Epithelial cell of esophagus (primary cell): ENCODE data around the gene CCBE1.

Experiments
- DNase-seq: peaks from one replicate; pipeline ENCODE4 v3.0.0; 2010; ENCODE audit warnings: low read depth
- H3K4me3 ChIP-seq: 2 replicates; pipeline ENCODE4 v1.5.1; 2011; ENCODE audit warnings: mild to moderate bottlenecking, low read length, control low read depth
- TF ChIP-seq, protein P1 (sequence below): IDR thresholded peaks from 2 replicates; pipeline ENCODE4 v1.5.1; 2011; ENCODE audit warnings: low read depth, mild to moderate bottlenecking, low read length, control low read depth, inconsistent platforms; ENCODE audit not compliant: insufficient read depth; ENCODE audit errors: missing control alignments

CCBE1 gene

DNA sequence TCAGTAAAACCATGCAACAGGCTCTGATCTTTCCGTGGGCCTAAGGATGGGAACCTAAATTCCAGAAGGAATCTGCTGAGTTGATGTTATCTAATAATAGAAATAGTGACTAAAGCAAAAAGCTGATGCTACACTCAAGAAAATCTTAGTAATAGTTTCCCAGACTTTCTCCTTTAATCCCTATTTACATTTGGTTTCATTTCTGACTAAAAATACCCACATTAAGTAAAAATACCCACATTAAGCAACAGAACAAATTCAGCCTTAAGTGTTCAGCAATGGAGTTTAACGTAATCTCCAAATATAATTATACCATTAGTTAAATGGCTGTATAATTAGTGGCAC, 50.3 kb downstream of the CCBE1 start:
- H3K4me3 ChIP-seq, result no peak overlapping the region
- no peak for DNase-seq
- TF ChIP-seq, protein P1, sequence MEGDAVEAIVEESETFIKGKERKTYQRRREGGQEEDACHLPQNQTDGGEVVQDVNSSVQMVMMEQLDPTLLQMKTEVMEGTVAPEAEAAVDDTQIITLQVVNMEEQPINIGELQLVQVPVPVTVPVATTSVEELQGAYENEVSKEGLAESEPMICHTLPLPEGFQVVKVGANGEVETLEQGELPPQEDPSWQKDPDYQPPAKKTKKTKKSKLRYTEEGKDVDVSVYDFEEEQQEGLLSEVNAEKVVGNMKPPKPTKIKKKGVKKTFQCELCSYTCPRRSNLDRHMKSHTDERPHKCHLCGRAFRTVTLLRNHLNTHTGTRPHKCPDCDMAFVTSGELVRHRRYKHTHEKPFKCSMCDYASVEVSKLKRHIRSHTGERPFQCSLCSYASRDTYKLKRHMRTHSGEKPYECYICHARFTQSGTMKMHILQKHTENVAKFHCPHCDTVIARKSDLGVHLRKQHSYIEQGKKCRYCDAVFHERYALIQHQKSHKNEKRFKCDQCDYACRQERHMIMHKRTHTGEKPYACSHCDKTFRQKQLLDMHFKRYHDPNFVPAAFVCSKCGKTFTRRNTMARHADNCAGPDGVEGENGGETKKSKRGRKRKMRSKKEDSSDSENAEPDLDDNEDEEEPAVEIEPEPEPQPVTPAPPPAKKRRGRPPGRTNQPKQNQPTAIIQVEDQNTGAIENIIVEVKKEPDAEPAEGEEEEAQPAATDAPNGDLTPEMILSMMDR, result no peak

DNA sequence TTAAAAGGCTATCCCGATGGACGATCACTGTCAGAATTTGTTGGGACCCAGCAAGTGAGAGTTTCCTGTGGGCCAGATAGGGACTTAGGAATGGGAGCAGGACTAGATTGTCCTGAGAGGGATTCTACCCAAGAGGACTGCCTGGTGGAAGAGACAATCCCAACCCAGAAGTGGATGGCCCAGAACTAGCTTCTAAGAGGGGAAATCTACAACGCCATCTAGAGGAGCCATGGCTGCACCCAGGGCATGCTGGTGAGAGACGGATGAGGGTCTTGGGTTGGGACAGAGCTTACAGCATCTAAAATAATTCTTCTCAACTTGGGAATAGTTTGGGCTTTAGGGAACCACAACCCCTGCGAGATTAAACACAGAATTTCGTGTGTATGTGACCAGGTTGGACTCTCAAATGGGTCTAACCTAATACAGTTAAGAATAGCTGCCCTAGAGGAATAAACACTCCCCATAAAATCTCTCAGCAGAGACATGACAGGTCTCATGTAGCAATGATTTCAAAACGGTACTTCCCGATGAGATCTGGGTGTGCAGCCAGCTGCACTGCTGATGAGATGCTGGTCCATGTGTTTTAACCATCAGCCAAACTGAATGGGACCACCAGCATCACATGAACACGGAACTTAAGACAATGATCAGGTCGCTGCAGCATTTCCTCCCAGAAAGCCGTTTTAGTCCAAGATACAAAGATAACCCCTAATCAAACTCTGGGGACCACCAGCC, 50.8 kb downstream of the CCBE1 start:
- no peak overlapping the region for H3K4me3 ChIP-seq
- TF ChIP-seq, protein P1, result no peak
- no peak for DNase-seq

GRCh38 chr18:59643740-59644139, 53.5 kb downstream of the CCBE1 start:
- no peak overlapping the region for H3K4me3 ChIP-seq
- TF ChIP-seq, protein P1, result no peak
- DNase-seq, result no peak

DNA sequence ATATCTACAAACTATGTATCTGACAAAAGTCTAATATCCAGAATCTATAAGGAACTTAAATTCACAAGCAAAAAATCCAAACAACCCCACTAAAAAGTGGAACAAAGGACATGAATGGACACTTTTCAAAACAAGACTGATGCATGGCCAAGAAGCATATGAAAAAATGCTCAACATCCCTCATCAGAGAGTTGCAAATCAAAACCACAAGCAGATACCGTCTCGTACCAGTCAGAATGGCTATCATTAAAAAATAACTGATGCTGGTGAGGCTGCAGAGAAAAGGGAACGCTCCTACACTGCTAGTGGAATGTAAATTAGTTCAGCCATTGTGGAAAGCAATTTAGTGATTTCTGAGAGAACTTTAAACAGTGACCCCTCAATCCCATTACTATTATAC, 56.5 kb downstream of the CCBE1 start:
- no peak for DNase-seq
- TF ChIP-seq, protein P1, result no peak
- H3K4me3 ChIP-seq, result no peak overlapping the region

GRCh38 chr18:59639821-59640220, 57.4 kb downstream of the CCBE1 start:
- DNase-seq, result no peak
- H3K4me3 ChIP-seq, result no peak overlapping the region
- TF ChIP-seq, protein P1, result no peak

DNA sequence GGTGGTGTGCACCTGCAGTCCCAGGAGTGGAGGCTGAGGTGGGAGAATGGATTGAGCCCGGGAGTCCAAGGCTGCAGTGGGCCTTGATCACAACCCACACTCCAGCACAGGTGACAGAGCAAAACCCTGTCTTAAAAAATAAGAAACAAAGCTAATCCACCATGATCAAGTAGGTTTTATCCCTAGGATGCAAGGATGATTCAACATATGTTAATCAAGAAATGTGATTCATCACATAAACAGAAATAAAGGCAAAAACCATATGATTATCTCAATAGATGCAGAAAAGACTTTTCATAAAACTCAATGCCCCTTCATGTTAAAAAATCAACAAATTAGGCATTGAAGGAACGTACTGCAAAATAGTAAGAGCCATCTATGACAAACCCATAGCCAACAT, 58.1 kb downstream of the CCBE1 start:
- TF ChIP-seq, protein P1, result no peak
- H3K4me3 ChIP-seq, result no peak overlapping the region
- DNase-seq, result no peak

- DNase-seq, result no peak
- no peak overlapping the region for H3K4me3 ChIP-seq
- TF ChIP-seq, protein P1, result no peak
Observed at GRCh38 chr18:59633961-59634485, 63.2 kb downstream of the CCBE1 start.
